Muscle layer of colon (tissue), 2 donors: ENCODE data around the gene NUP35.
A peak's percentile ranks its signal among the peaks of the same experiment; 100 is the strongest.

Source experiments
- H3K27ac ChIP-seq: one replicate; pipeline ENCODE4 v1.7.0; 2013; ENCODE audit warnings: low read depth, mild to moderate bottlenecking, low read length, moderate library complexity
- H3K27me3 ChIP-seq, 2 donors: one replicate each; pipeline ENCODE4 v1.7.0; 2013; ENCODE audit warnings: low read length in 2 of 2, mild to moderate bottlenecking in 2 of 2; ENCODE audit not compliant: insufficient read depth in 2 of 2, control insufficient read depth in 1 of 2
- H3K36me3 ChIP-seq: one replicate; pipeline ENCODE4 v1.7.0; 2013; ENCODE audit warnings: mild to moderate bottlenecking, low read length; ENCODE audit not compliant: insufficient read depth
- H3K4me1 ChIP-seq: one replicate; pipeline ENCODE4 v1.7.0; 2013; ENCODE audit warnings: mild to moderate bottlenecking, low read length; ENCODE audit not compliant: insufficient read depth
- H3K4me3 ChIP-seq, 2 donors: one replicate each; pipeline ENCODE4 v1.7.0; 2013; ENCODE audit warnings: low read length in 2 of 2, low read depth in 1 of 2, mild to moderate bottlenecking in 1 of 2, moderate library complexity in 1 of 2
- H3K9ac ChIP-seq: one replicate; pipeline ENCODE4 v1.7.0; 2013; ENCODE audit warnings: low read length
- H3K9me3 ChIP-seq: one replicate; pipeline ENCODE4 v1.7.0; 2013; ENCODE audit warnings: mild to moderate bottlenecking, low read length
- donor health status: abdominal sarcoma.
- donor health status: Adenocarcinoma of cecum.

The NUP35 gene

DNA sequence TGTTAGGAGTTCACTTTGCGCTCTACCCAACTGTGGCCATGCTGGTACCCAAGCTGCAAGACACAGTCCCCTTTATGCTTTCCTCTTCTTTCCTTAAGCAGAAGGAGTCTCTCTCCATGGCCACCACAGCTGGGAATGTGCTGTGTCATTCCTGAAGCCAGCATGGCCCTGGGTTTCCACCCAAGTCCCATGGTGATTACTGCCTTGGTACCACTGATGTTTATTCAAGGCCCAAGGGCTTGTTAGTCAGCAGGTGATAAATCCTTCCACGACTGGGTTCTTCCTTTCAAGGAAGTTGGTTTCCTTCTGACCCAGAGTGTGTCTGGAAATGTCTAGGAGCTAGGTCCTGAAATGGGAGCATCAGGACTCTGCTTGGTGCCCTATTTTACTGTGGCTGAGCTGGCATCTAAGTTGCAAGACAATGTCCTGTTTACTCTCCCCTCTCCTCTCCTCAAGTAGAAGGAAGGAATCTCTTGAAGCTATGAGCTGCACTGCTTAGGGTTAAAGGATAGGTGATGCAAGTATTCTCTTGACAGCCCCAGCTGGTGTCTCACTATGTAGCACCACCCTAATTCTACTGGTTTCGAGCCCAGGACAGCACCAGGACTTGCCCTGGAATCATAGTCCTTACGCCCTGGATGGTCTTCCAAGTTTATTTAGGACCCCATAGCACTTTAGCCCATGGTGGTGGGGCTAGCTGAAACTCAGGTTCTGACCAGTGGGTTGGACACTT, 18.7 kb upstream of the NUP35 start:
- H3K27me3 ChIP-seq, result no peaks in the 10 kb centered on the region
- no peak overlapping the region for H3K9ac ChIP-seq
- H3K36me3 ChIP-seq, result no peaks in the 10 kb centered on the region
- no peak overlapping the region for H3K27ac ChIP-seq
- no peaks in the 10 kb centered on the region for H3K4me1 ChIP-seq
- H3K4me3 ChIP-seq, result no peak overlapping the region
- H3K9me3 ChIP-seq, result no peaks in the 10 kb centered on the region

DNA sequence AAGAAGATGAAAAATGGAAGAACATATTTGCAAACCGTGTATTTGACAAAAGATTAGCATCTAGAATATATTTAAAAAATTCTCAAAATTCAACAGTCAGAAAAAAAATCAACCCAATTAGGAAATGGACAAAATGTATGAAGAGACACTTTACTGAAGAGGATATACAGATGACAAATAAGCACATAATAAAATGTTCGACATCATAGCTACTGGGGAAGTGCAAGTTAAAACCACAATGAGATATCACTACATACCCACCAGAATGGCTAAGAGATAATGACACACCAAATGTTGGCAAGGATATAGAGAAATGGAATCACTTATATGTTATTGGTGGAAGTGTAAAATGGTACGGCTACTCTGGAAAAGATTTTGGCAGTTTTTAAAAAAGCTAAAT, 11.7 kb upstream of the NUP35 start:
- no peaks in the 10 kb centered on the region for H3K27me3 ChIP-seq
- no peak overlapping the region for H3K27ac ChIP-seq
- no peaks in the 10 kb centered on the region for H3K9me3 ChIP-seq

DNA sequence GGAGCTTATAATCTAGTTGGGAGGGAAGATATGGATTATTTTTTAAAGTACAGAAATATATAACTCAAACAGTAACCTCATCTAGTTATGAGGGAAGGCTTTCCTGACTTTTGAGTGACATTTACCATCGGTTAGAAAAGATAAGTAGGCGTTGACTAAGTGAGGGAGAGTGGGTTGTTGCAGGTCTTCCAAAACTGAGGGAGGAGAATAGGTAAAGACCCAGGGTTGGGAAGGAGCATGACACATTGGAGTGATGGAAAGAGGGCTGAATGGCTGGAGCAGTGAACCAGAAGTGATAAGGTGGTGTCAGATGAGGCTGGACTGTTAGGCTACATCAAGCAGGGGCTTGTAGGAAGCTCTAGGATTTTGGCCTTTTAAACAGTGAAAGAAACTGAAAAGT, 10.6 kb upstream of the NUP35 start:
- no peak overlapping the region for H3K27ac ChIP-seq
- H3K27me3 ChIP-seq, result no peaks in the 10 kb centered on the region
- H3K9me3 ChIP-seq, result no peaks in the 10 kb centered on the region
- H3K4me1 ChIP-seq, result no peaks in the 10 kb centered on the region
- H3K36me3 ChIP-seq, result no peaks in the 10 kb centered on the region
- no peak overlapping the region for H3K9ac ChIP-seq
- no peak overlapping the region for H3K4me3 ChIP-seq

More for the DNA sequence above, 11.7 kb upstream of the NUP35 start:
- H3K36me3 ChIP-seq, result no peaks in the 10 kb centered on the region
- no peak overlapping the region for H3K9ac ChIP-seq
- no peak overlapping the region for H3K4me3 ChIP-seq
- H3K4me1 ChIP-seq, result no peaks in the 10 kb centered on the region

DNA sequence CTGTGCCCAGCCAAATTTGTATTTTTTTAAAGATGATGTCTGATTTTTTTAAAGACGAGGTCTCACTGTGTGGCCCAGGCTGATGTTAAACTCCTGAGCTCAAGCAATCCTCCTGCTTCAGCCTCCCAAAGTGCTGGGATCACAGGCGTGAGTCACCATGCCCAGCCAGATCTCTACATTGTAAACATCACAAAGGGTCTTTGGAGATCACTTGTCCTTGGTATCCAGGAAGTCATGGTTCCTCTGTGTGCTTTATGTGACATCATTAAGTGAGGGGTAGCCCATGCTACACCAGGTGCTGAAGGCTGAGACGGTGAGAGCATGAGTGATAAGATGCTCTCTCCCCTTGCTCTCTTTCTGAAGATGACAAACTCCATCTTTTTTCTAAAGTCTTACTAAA, 7.0 kb upstream of the NUP35 start:
- Histone ChIP-seq H3K9ac (no peak overlapping the region), H3K27me3 (no peaks in the 10 kb centered on the region), H3K36me3 (no peaks in the 10 kb centered on the region), H3K4me1 (no peaks in the 10 kb centered on the region), H3K4me3 (no peak overlapping the region), H3K9me3 (no peaks in the 10 kb centered on the region), H3K27ac (no peak overlapping the region)

DNA sequence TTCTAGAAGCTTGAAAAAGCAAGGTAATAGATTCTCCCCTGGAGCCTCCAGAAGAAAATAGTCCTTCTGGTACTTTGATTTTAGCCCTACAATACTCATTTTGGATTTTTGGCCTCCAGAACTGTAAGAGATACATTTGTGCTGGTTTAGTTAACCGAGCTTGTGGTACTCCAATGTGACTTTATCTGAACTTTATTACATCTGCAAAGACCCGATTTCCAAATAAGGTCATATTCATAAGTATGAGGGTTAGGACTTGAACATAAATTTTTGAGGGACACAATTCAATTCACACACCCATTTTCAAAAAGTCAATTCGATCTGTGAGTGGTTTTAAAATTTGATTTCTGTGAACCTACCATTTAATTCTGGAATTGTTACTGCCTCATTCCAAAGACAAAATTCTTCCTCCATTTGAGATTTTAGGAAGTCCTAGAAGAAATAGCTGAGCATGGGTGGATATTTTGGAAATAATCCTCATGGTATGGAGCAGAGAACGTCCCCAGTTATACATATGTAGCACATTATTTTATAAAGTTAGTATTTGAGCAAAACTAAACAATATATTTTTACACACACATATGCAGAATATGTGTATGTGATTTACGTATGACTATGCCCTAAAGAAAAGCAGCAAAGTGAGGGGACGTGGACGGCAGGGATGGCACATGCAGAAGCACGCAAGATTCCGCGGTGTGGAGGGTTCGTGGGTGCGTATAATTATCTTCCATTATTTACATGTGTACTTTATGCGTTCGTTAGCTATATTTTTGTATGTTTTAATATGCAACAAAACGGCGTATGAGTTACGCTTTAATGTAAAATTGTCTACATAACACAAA, 905 bp upstream of the NUP35 start:
- peaks cover 16% of the 10 kb centered on the region for H3K4me1 ChIP-seq
- no peaks in the 10 kb centered on the region for H3K36me3 ChIP-seq
- peak overlapping the region; percentile 79 to 98 for H3K4me3 ChIP-seq
- H3K9ac ChIP-seq, result peak overlapping the region; percentile 86
- H3K9me3 ChIP-seq, result no peaks in the 10 kb centered on the region
- H3K27me3 ChIP-seq, result no peaks in the 10 kb centered on the region
- peak overlapping the region; percentile 91 for H3K27ac ChIP-seq

DNA sequence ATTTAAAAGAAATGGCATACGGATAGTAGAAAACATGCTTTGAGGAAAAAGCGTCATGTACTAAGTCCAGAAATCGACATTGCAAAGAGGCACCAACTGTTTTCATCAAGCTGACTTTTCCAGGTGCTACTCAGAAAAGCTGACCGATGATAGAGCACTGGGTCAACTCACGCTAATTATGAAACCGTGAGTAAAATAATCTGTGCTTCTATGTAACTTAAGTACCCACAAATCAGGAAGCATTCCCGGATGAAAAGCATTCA, 353 bp upstream of the NUP35 start:
- H3K9ac ChIP-seq, result peak overlapping the region; percentile 86
- H3K4me3 ChIP-seq, result peak overlapping the region; percentile 79 to 98
- peaks cover 3% of the 10 kb centered on the region for H3K36me3 ChIP-seq
- peak overlapping the region; percentile 91 for H3K27ac ChIP-seq
- H3K9me3 ChIP-seq, result no peaks in the 10 kb centered on the region
- H3K27me3 ChIP-seq, result no peaks in the 10 kb centered on the region
- H3K4me1 ChIP-seq, result peaks cover 16% of the 10 kb centered on the region

DNA sequence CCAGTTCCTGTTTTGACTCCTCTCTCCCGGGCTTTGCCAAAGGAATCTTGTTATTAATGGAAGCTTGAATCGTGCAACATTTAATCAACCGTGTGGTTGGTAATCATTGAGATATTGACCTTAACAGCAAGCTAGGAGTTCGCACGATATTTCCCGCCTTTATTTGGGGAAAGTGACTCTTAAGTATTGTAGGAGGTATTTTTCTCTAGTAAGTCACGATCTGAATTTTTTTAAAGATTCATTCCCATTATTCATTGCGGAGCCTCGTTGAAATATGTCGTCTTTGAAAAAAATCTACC, 663 bp downstream of the NUP35 start:
- Histone ChIP-seq H3K36me3 (peaks cover 6% of the 10 kb centered on the region), H3K9me3 (no peaks in the 10 kb centered on the region), H3K4me1 (peaks cover 16% of the 10 kb centered on the region), H3K4me3 (peak overlapping the region; percentile 79 to 98), H3K27me3 (no peaks in the 10 kb centered on the region), H3K27ac (peak overlapping the region; percentile 91), H3K9ac (peak overlapping the region; percentile 86)

GRCh38 chr2:183125659-183126341, 1.6 kb downstream of the NUP35 start:
- Histone ChIP-seq H3K27ac (no peak overlapping the region), H3K9ac (no peak overlapping the region), H3K4me3 (no peak overlapping the region), H3K4me1 (peaks cover 16% of the 10 kb centered on the region), H3K36me3 (peaks cover 7% of the 10 kb centered on the region), H3K9me3 (no peaks in the 10 kb centered on the region), H3K27me3 (no peaks in the 10 kb centered on the region)

GRCh38 chr2:183126635-183127034, 2.4 kb downstream of the NUP35 start:
- Histone ChIP-seq H3K9me3 (no peaks in the 10 kb centered on the region), H3K4me3 (no peak overlapping the region), H3K9ac (no peak overlapping the region)

DNA sequence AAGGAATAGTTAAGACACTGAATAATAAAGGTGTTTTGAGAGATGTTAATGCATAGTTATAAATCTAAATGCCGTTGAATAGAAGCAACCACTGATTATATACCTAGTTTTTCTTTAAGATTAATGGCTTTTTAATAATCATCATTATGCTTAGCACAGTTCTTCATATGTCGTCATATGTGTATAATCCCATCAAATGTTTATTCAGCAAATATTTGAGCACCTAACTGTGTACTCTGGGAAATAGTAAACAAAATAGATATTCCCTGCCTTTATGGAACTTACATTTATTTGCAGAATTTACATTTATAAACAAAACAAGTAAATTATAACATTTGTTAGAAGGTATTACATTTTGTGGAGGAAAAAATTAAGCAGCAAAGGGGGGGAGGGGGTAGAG, 9.8 kb downstream of the NUP35 start:
- H3K4me3 ChIP-seq, result no peak overlapping the region
- no peaks in the 10 kb centered on the region for H3K4me1 ChIP-seq
- no peaks in the 10 kb centered on the region for H3K27me3 ChIP-seq
- no peaks in the 10 kb centered on the region for H3K9me3 ChIP-seq
- H3K9ac ChIP-seq, result no peak overlapping the region
- no peak overlapping the region for H3K27ac ChIP-seq
- H3K36me3 ChIP-seq, result peaks cover 11% of the 10 kb centered on the region

More at GRCh38 chr2:183126635-183127034, 2.4 kb downstream of the NUP35 start:
- H3K36me3 ChIP-seq, result peaks cover 15% of the 10 kb centered on the region
- H3K27ac ChIP-seq, result no peak overlapping the region
- H3K27me3 ChIP-seq, result no peaks in the 10 kb centered on the region
- H3K4me1 ChIP-seq, result peaks cover 16% of the 10 kb centered on the region

DNA sequence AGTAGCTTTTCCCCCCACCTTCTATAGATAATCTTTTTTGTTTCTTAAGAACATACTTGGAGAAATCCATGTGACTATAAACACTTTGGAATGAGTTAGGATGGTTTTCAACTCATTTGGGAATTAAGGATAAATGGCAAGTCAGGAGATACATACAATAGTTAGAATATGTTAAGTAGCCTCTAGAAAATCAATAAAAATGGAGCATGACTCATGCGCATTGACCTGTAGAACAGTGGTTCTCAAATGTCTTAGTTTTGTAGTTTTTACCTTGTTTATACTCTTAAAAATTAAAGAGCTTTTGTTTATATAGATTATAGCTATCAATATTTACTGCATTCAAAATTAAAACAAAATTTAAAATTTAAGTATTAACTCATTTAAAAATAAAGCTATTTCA, 24.7 kb downstream of the NUP35 start:
- H3K27ac ChIP-seq, result no peak overlapping the region
- H3K9ac ChIP-seq, result no peak overlapping the region
- no peaks in the 10 kb centered on the region for H3K9me3 ChIP-seq
- H3K4me1 ChIP-seq, result no peaks in the 10 kb centered on the region
- H3K4me3 ChIP-seq, result no peak overlapping the region
- no peaks in the 10 kb centered on the region for H3K27me3 ChIP-seq
- no peaks in the 10 kb centered on the region for H3K36me3 ChIP-seq
